ENCODE measurements around the gene ETDC.
"Not testable (repeated sequence)": the region's sequence is repeated elsewhere in the genome, so short reads cannot be mapped to it uniquely, and the experiment has no call there.

GRCh38 chrX:135325036-135325818, 15.9 kb downstream of the ETDC start:
- not testable (repeated sequence) for TF ChIP-seq CTCF (conservative IDR thresholded peaks at IDR 0.05; ENCODE audit: low read length); EZH2phosphoT487 (IDR thresholded peaks at IDR 0.05; ENCODE audit: borderline replicate concordance)

Measured in Loucy (cell line).